HG03521 (cell line): ENCODE measurements around the gene TBX2.
"Not testable (repeated sequence)": the region's sequence is repeated elsewhere in the genome, so short reads cannot be mapped to it uniquely, and the experiment has no call there.

Source experiments
- ATAC-seq: cut with Tn5 transposase; IDR thresholded peaks from one replicate; pipeline ENCODE4 v1.9.1; 2021; ENCODE audit warnings: mild to moderate bottlenecking, moderate library complexity; ENCODE audit not compliant: unreplicated experiment

TBX2 gene

DNA sequence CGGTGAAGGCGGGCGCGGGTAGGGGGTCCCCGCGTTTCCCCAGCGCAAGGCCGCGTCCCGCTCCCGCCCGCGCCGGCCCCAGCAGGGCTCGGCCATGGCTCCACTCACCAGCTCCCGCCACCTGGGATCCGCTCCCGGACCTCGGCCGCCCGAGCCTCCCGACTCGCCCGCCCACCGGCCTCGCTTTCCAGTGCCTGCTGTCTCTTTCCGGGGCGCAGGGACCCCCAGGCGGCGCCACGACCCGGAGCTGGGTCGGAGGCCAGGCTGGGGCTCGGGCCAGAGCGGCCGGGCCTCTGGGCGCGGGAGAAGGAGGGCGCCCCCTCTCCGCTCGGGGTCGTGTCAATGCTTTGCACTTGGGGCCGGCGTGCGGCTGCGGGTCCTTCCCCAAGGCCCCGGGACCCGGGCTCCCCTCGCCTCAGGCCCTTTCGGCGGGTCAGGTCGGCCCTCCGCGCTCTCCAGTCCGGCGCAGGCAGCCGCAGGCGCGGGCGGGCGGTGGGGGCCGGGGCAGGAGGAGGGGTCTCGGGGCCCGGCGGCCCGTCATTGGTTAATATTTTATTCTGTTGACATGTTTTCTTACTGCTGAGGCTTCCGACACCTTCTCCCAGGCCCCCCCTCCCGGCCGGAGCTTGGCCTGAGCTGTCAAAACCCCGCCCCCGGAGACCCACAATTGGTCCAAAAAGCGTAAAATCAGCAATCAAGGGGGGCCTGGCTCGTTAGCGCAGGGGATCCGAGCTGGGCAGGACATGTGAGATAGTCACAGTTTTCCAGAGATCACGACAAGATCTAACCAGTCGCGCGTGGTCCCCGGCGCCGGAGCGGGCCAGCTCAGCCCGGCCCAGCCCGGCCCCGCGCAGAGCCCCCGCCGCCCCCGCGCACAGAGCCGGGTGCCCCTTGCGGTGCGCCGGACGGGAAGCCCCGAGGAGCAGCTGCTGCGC, at the start of gene TBX2:
TSS of gene TBX2 (plus strand) at position 713 of the 935 bp plus-strand sequence. CDS start 334 bp downstream, outside the sequence.
- no peak for ATAC-seq

DNA sequence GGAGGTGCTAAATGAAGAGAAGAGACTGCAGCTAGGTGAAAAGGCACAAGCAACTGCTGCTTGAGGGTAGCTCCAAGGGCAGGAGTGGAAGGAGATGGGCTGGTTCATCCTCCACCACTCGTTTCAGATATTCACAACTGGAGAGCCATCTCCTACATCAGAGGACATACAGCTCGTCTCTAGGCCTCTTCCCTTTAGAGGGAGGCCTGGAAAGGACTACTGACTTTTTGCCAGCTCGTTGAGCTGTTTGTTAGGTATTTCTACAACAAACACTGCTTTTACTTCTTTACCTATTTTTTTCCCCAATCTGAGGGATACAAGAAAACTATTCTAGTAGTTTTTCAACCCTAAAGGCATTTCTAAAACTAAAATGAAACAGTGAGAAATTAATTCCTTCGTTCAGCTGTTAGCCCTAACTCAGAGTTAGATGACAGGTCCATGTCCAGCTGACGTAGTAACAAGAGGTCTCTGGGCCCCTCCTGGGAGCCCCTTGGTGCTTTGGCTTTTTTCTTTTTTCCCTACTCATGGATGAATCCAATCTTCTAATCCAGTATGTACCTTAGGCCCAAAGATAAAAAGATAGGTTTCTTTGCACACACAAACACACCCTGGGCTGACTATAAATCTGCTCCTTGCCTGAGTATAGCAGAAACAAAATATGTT, 47.8 kb upstream of the TBX2 start:
- ATAC-seq: no peak

DNA sequence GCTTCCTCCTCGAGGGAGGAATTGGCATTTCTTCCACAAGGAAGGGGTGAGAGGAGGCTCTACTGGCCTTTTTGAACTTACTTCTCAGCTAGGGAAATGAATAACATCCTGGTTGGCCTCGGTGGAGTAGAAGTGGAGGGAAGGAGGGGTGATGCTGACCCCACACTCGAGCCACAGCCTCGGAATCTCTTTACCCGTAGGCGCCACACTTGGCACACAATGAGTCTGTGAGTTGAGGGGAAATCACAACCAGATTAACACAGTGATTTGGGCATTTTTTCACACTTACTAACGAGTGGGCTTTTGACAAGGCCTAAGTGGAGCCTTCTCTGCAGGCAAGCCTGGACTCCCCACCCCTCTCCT, 47.3 kb upstream of the TBX2 start:
- no peak for ATAC-seq

DNA sequence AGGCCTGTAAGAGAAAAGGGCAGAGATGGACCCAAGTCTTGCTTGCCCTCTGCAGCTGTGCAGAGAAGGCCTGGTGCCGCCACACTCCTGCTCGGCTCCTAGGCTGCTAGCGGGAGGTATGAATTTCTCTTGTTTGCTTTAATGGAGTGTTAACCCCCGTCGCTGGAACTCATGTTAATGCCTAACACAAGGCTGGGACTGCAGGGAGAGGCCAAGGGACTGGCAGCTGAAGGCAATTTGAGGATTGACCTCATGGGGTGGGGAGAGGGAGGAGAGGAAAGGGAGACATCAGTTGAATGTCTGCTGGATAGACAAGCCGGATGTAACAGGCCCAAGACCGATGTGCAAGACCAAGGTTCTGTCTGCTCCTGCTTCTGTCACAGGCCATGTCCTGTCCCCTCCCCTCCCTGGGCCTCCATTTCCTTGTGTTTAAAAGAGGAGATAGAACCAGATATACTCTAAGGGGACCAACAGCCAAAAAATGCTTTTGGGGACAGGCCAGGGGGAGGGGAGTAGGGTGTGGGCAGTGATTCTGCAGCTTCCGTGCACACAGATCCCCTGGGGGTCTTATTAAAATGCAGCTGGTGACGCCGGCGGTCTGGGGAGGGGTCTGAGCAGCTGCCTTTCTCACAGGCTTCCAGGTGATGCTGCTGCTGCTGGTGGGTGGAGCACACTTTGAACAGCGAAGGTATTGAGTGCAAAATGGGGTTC, 46.7 kb upstream of the TBX2 start:
- ATAC-seq: no peak

DNA sequence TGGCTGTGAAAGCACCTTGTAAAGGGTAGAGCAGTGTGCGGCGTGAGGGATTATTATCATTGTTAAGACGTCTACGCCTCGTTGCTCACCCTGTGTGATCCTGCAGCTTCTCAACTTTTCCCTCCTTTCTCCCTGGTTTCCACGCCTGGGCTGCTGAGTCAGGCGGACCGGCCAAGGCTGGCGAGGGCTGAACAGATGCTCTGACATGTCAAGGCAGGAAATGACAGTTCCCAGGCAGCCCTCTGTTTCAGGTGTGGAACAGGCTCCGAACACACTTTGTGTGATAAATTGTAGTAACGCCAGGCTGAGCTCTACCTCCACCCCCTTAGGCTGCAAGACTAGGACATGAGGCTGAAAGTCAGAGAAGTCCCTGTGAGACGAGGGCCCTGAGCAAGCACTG, 46.0 kb upstream of the TBX2 start:
- no peak for ATAC-seq

DNA sequence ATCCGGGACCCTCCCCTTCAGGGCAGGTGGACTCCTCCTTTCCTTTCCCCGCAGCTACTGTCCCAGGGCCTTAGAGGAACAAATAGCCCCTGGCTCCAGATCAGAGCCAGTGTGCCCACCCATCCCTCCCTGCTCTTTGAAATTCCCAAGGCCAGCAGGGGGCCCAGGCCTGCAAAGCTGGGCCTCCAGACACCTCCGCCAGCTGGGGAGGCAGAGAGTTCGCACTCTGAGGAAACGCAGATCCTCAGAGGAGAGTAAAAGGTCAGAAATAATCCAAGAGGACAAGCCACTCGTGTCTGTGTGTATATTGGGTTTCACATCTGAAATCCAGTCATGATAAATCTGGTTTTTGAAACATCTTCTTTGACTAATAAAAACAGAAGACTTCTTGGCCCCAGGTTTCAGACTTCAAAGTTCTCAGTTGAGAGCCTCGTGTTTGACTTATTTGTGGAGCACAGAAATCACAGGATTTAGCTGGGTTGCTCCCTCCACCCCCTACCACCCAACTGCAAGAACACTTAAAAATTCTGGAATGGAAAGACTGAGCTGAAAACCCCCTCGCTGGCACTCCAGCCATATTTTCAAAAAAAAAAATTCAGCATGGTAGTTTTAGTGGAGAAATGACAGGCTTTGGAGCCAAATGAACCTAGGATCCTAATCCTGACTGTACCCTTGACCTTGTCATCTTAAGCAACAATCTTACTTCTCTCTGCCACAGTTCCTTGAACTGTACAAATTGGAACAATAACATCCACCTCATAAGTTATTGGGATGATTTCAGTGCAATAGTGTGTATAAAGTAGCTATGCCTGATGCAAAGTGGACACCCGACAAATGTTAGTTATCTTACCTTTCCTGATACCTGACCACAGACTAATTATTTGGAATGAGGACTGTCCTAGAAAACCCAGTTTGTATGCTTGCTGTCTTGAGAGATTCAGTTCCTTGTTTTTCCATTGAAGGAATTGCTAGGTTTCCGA, 44.5 kb upstream of the TBX2 start:
- ATAC-seq: no peak

DNA sequence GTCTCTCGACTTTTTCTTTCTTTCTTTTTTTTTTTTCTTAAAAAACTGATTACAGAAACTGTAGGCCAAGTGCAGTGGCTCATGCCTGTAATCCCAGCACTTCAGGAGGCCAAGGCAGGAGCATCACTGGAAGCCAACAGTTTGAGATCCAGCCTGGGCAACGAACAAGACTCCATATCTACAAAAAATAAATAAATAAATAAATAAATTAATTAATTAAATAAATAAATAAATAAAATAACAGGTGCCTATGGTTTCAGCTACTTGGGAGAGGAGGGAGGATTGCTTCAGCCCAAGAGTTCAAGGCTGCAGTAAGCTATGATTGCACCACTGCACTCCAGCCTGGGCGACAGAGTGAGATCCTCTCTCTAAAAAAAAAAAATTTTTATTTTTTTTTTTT, 42.6 kb upstream of the TBX2 start:
- not testable (repeated sequence) for ATAC-seq

DNA sequence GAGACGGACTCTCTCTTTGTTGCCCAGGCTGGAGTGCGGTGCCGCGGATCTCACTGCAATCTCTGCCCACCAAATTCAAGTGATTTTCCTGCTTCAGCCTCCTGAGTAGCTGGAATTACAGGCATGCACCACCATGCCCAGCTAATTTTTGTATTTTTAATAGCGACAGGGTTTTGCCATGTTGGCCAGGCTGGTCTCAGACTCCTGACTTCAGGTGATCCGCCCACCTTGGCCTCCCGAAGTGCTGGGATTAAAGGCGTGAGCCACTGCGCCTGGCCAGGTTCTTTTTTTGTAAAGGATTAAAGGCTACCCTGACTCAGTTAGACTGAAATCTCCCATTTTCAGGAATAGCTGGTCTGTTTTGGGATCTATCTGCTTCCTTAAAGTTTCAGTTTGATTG, 40.1 kb upstream of the TBX2 start:
- not testable (repeated sequence) for ATAC-seq

DNA sequence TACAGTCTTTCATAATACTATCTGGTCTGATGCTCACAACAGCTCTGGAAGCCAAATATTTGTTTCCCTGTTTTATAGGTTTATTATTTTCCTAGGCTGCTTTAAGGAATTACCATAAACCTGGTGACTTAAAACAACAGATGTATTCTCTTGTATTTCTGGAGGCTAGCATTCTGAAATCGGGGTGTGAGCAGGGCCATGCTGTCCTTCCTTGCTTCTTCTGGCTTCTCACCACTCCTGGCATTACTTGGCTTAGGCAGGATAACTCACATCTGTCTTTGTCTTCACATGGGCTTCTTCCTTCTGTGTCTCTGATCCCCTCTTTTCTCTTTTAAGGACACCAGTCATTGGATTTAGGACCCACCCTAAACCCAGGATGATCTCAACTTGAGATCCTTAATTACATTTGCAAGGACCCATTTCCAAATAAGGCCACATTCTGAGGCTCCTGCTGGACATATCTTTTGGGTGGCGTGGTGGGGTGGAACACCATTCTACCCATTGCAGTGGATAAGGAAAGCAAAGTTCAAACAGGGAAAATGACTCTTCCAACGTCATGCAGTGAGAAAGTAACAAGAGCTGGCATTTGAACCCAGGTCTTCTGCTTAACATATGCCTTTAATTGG, 39.2 kb upstream of the TBX2 start:
- no peak for ATAC-seq

DNA sequence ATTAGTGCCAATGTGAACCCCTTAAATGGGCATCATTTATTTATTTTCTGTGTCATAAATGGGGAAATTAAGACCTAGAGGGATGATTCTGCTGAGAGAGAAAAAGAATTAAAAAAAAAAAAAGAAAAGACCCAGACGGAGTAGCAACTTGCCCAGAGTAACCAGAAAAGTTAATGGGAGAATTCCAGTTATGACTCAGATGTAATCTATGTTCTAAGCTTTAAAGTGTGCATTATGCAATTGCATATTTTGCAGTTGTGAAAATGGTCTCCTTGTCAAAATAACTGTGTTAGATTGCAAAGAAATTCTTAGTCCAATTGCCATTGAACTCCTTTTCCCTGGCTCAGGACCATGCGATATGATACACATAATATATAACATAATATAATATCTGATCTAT, 38.6 kb upstream of the TBX2 start:
- ATAC-seq: no peak

DNA sequence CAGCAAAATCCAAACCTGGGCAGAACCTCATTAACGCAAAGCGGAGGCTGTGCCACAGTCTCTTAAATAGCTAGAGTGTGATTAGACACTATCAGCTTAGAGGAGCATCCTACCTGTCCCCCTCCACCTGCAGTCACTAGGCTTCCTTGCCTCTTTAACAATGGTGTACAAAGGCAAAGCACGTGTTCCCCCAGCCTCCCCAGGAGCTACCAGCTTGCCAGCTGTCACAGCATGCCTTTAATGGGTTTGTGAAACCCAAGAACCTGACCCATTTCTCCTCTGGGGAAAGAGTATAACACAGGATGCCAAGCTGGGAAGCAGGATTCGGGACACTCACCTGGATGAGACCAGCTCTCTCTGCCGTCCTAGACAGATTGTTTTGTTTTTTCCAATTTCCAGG, 37.2 kb upstream of the TBX2 start:
- no peak for ATAC-seq

DNA sequence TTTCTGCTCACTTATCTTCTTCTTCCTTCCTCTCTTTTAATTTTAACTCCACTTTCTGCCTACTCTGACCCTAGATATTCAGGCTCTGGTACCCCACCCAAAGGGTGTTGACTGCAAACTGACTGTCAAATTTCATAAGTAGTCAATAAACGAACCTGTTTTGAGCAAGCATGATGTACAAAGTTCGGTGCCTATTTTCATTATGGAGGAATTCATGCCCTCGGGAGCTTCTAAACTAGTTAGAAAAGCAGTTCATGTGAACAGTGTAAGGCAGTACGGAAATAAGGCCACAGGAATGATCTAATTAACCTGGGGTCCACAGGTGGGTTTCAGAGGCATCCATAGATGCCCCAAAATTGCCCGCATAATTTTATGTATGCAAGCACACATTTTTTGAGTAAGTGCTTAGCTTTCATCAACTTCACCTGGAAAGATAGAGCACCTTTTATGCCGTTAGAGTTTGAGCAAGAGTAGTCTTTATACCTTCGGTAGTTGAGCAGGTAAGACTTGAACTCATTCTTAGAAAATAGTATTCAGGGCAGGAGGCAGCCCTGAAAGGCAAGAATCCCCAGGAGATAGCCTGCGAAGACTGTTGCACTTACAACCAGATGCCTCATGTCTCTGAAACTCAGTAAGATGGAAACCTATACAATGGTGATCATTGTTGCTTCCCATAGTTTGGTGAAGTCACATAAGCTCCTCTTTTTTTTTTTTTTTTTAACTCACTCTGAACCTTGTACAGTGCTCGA, 36.6 kb upstream of the TBX2 start:
- ATAC-seq: no peak

DNA sequence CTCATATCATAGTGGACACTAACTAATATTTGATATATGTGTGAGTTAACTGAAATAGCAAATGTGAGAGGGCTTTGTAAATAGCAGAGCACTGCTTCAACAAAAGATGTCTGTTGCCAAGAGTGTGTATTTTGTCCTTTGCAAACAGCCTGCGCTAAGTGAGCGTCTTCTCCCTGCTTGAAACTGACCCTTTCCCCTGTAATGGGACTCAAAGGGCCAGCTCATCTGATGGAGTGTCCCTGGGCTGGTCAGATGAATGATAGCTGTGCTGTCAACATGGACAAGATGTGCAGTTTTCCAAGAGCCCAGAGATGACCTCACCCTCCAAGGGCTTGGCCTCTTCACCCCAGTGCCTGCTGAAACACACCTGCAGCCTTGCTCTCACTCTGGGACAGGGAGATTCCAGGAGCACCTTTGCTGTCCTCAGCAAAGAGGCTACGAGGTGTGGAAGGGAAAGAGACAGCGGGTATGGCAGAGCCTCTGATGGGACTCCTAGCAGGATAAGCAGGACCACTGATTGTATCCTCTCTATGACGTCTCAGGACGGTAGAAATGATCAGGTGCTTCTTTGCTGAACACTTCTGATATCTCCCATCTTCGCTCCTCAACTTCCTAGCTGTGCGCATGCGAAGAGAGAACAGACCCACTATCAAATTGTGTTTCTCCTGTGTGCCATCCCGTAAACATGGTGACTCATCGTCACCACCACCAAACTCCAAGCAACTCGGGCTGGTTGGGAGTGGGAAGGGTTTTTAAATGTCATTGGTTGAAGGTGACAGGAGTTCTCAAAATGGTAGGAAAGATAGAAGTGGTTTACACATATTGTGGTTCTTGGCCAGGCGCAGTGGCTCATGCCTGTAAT, 35.8 kb upstream of the TBX2 start:
- no peak for ATAC-seq

DNA sequence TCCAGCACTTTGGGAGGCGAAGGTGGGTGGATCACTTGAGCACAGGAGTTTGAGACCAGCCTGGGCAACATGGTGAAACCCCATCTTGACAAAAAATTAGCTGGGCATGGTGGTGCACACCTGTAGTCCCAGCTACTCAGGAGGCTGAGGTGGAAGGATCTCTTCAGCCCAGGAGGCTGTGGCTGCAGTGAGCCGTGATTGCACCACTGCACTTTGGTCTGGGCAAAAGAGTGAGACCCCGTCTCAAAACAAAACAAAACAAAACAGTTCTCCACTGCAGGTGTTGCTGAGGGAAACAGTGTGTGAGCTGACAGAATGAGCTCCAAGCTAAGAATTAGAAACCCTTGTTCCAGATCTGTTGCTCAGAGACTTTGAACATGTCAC, 35.2 kb upstream of the TBX2 start:
- no peak for ATAC-seq

DNA sequence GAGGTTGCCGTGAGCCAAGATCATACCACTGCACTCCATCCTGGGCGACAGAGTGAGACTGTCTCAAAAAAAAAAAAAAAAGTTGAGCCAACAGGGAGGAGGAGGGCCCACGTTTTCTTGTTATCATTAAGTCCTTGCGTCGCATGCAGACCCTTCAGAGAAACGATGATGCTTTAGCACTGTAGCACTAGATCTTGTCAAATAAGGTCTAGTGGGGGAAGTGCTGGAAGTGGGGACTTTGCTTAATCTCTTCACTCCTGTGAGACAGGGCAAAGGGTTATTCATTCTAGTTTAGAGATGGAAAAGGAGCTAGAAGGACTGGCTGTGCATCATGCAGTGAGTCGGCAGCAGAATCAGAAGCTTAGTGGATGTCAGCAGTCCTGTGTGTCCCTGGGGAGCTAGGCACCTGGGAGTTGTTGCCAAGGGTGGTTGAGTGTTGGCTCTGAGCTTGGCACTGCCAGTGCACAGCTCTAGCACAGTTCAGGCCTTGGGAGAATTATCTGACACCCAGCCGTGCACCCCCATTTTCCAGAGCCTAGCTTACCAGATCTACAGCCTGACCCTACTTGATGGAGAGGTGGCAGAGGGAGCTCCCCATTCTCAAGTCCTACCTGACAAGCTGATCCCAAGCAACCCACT, 33.4 kb upstream of the TBX2 start:
- no peak for ATAC-seq

DNA sequence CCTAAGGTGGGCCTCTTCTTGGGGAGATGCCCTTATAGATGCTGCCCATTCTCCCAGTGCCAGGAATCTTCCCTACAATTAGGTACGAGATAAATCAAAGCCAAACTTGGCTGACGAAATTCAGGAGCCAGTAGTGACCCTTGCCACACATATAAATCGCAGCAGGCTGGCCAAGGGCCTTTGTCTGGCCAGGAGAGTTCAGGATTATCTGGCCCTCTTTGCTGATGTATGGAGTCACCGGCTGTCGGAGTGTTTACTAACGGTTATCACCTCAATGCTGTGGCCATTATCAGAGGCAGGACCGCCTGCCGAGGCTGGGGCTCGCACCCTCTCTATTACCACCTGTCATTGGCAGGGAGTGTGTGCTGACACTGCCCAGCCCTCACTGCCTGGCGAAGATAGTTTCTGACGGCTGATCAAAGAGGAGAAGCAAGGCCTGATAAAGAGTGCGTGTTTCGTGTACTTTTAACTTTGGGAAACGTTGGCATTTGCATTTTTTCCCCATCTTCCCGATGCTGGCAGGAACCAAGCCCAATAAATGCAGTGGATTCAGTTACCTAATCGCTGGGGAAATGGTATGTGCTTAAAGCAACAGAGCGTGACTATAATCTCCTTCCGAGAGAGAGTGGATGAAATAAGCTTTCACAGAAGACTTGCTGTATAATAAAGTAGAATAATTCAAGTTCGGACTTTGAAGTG, 32.8 kb upstream of the TBX2 start:
- no peak for ATAC-seq

DNA sequence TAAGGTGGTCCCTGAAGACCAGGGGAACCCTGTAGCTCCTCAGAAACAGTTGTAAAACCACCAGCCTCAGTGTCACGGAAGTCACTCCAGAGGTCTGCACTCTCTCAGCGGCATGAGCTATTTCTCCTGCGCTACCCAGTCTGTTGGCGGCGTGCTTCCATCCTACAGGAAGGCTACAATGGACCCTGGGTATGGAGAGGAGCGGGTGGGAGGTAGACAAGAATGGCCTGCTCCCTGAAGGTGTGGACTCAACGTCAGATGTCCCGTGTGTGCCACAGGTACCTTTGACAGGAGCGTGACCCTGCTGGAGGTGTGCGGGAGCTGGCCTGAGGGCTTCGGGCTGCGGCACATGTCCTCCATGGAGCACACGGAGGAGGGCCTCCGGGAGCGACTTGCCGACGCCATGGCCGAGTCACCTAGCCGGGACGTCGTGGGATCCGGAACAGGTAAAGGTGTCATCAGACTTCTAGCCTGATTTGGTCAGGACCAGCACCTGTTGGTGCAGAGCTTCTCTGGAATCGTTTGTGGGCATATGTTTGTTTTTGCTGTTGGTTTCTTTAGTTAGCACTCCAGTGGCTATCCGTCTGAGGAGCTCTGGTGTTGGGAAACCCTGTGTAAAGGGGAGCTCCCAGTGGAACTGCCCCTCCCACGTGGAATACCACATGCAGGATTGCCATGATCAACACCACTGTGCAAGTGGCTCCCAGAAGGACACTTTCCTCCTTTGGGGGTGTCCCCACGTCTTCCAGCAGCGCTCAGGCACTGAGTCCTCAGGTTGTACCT, 31.4 kb upstream of the TBX2 start:
- no peak for ATAC-seq
